ENCODE results near the gene DENND10. TPM values are rescaled to one million over a fixed set of nuclear protein-coding genes. Genes with fewer than 3 reads are reported as not detected.
"Not testable (repeated sequence)": the region's sequence is repeated elsewhere in the genome, so short reads cannot be mapped to it uniquely, and the experiment has no call there.

DENND10 gene
- total RNA-seq, 1 donor = 102 TPM

- Histone ChIP-seq H3K4me1 (ENCODE audit: insufficient read depth, low read length) (no peaks in the 10 kb centered on the region), H4K20me1 (ENCODE audit: insufficient read depth, low read length) (no peaks in the 10 kb centered on the region), H3K9me3 (ENCODE audit: low read depth, low read length) (no peaks in the 10 kb centered on the region), H3K4me3 (ENCODE audit: insufficient read depth, low read length) (no peak overlapping the region), H2AFZ (ENCODE audit: low read length) (no peak overlapping the region), H3K27me3 (ENCODE audit: insufficient read depth, low read length) (no peaks in the 10 kb centered on the region), H3K36me3 (ENCODE audit: insufficient read depth, low read length) (peaks cover 13% of the 10 kb centered on the region), H3K27ac (ENCODE audit: low read depth, low read length) (no peak overlapping the region), H3K79me2 (ENCODE audit: insufficient read depth, low read length) (no peaks in the 10 kb centered on the region), H3K4me2 (ENCODE audit: insufficient read depth, low read length) (no peak overlapping the region)
- DNase-seq (ENCODE audit: insufficient read length, low spot score, missing footprints) = no peak
- TF ChIP-seq CTCF (IDR thresholded peaks at IDR 0.05; ENCODE audit: extremely low read depth, low read depth, low read length) = no peak
Measured at GRCh38 chr10:119143657-119144056, 39.7 kb downstream of the DENND10 start.

GRCh38 chr10:119149157-119149556 is 45.2 kb downstream of the DENND10 start:
- Histone ChIP-seq H3K79me2 (ENCODE audit: insufficient read depth, low read length) (no peaks in the 10 kb centered on the region), H3K27me3 (ENCODE audit: insufficient read depth, low read length) (no peaks in the 10 kb centered on the region), H3K27ac (ENCODE audit: low read depth, low read length) (no peak overlapping the region), H3K9me3 (ENCODE audit: low read depth, low read length) (no peaks in the 10 kb centered on the region), H3K4me3 (ENCODE audit: insufficient read depth, low read length) (no peak overlapping the region), H3K4me2 (ENCODE audit: insufficient read depth, low read length) (no peak overlapping the region), H3K4me1 (ENCODE audit: insufficient read depth, low read length) (no peaks in the 10 kb centered on the region), H4K20me1 (ENCODE audit: insufficient read depth, low read length) (no peaks in the 10 kb centered on the region), H3K36me3 (ENCODE audit: insufficient read depth, low read length) (peaks cover 25% of the 10 kb centered on the region), H2AFZ (ENCODE audit: low read length) (no peak overlapping the region)
- no peak for DNase-seq (ENCODE audit: insufficient read length, low spot score, missing footprints)
- no peak for TF ChIP-seq CTCF (IDR thresholded peaks at IDR 0.05; ENCODE audit: extremely low read depth, low read depth, low read length)

- Histone ChIP-seq H3K4me3 (ENCODE audit: insufficient read depth, low read length) (no peak overlapping the region), H3K4me1 (ENCODE audit: insufficient read depth, low read length) (no peaks in the 10 kb centered on the region), H2AFZ (ENCODE audit: low read length) (no peak overlapping the region), H3K27me3 (ENCODE audit: insufficient read depth, low read length) (no peaks in the 10 kb centered on the region), H3K36me3 (ENCODE audit: insufficient read depth, low read length) (peaks cover 25% of the 10 kb centered on the region), H4K20me1 (ENCODE audit: insufficient read depth, low read length) (no peaks in the 10 kb centered on the region), H3K79me2 (ENCODE audit: insufficient read depth, low read length) (no peaks in the 10 kb centered on the region), H3K9me3 (ENCODE audit: low read depth, low read length) (no peaks in the 10 kb centered on the region), H3K27ac (ENCODE audit: low read depth, low read length) (no peak overlapping the region), H3K4me2 (ENCODE audit: insufficient read depth, low read length) (no peak overlapping the region)
- peak; percentile 1 for DNase-seq (ENCODE audit: insufficient read length, low spot score, missing footprints)
- TF ChIP-seq CTCF (IDR thresholded peaks at IDR 0.05; ENCODE audit: extremely low read depth, low read depth, low read length) = no peak
Measured at GRCh38 chr10:119149729-119150128, 45.8 kb downstream of the DENND10 start.

- not testable (repeated sequence) for H3K27me3 ChIP-seq (ENCODE audit: insufficient read depth, low read length); H3K4me3 ChIP-seq (ENCODE audit: insufficient read depth, low read length); H3K9me3 ChIP-seq (ENCODE audit: low read depth, low read length); H2AFZ ChIP-seq (ENCODE audit: low read length); H3K79me2 ChIP-seq (ENCODE audit: insufficient read depth, low read length); H3K4me1 ChIP-seq (ENCODE audit: insufficient read depth, low read length); H3K27ac ChIP-seq (ENCODE audit: low read depth, low read length); DNase-seq (ENCODE audit: insufficient read length, low spot score, missing footprints); H4K20me1 ChIP-seq (ENCODE audit: insufficient read depth, low read length); H3K4me2 ChIP-seq (ENCODE audit: insufficient read depth, low read length)
- peaks cover 31% of the 10 kb centered on the region for H3K36me3 ChIP-seq (ENCODE audit: insufficient read depth, low read length)
Measured at GRCh38 chr10:119151601-119152000, 47.7 kb downstream of the DENND10 start.
